ENCODE measurements around the gene LYPD3. TPM values are rescaled to one million over a fixed set of nuclear protein-coding genes. Genes with fewer than 3 reads are reported as not detected.

Gene LYPD3
- total and polyA plus RNA-seq, 2 donors (not counting 3 experiments of a cell fraction or from before 2014, with no cell fraction given), result 0.52 TPM; not detected in 1

GRCh38 chr19:43457809-43458208, 7.6 kb downstream of the LYPD3 start:
- no peak overlapping the region for H3K4me3 ChIP-seq (replicated peaks in 1 of 3; ENCODE audit: insufficient read depth in 1 of 3, low read depth in 1 of 3, low read length in 3 of 3)
- FAIRE-seq, result no peak
- H2AFZ ChIP-seq (ENCODE audit: low read depth, low read length), result no peak overlapping the region
- POLR2A ChIA-PET, result no interaction called here
- H3K79me2 ChIP-seq (ENCODE audit: control insufficient read depth, insufficient read depth, low read length), result no peaks in the 10 kb centered on the region
- TF ChIP-seq GATA2 (IDR thresholded peaks at IDR 0.05; ENCODE audit: insufficient read depth, insufficient read length, low read depth, low read length) (no peak), FOS (IDR thresholded peaks at IDR 0.05; ENCODE audit: borderline replicate concordance, insufficient read depth, low read length) (no peak), POLR2A (IDR thresholded peaks at IDR 0.05; ENCODE audit: low read depth, low read length) (no peak), CTCF (IDR thresholded peaks at IDR 0.05; ENCODE audit: extremely low read depth in 1 of 2, insufficient read depth in 1 of 2, low read depth in 1 of 2, low read length in 2 of 2) (no peak), EZH2 (IDR thresholded peaks at IDR 0.05; ENCODE audit: borderline replicate concordance, low read depth, low read length, severe bottlenecking) (no peak), MYC (IDR thresholded peaks at IDR 0.05; ENCODE audit: low read depth, low read length) (no peak), POLR2AphosphoS5 (IDR thresholded peaks at IDR 0.05; ENCODE audit: insufficient read depth, low read depth, low read length) (no peak)
- TF ChIP-seq, protein P1, sequence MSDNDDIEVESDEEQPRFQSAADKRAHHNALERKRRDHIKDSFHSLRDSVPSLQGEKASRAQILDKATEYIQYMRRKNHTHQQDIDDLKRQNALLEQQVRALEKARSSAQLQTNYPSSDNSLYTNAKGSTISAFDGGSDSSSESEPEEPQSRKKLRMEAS (IDR thresholded peaks at IDR 0.05; ENCODE audit: insufficient read depth, insufficient read length), result no peak
- H3K9me3 ChIP-seq (replicated peaks; ENCODE audit: control insufficient read depth, insufficient read depth, low read length), result no peaks in the 10 kb centered on the region
- H3K4me1 ChIP-seq (ENCODE audit: control insufficient read depth, extremely low read depth, insufficient read depth, low read length), result no peaks in the 10 kb centered on the region
- BruUV-seq (replicated peaks), result no TSS peak
- H3K36me3 ChIP-seq (ENCODE audit: control insufficient read depth in 2 of 2, extremely low read depth in 1 of 2, insufficient read depth in 2 of 2, low read length in 2 of 2), result no peaks in the 10 kb centered on the region
- H4K20me1 ChIP-seq (replicated peaks; ENCODE audit: control insufficient read depth, extremely low read depth, insufficient read depth, low read length), result no peaks in the 10 kb centered on the region
- H3K27ac ChIP-seq (ENCODE audit: insufficient read depth, low read depth, low read length), result no peak overlapping the region
- H3K9me1 ChIP-seq (replicated peaks; ENCODE audit: control insufficient read depth, extremely low read depth, insufficient read depth, low read length), result no peaks in the 10 kb centered on the region
- dilution Hi-C loops (cut with MboI; ENCODE audit: extremely low pct_ligation_motif_present, low sequenced_read_pairs), result no loop called here
- CTCF ChIA-PET, result interaction anchor here (1.4 to 3.2 kb wide), 3 partner anchors 11 to 62 kb away, joined by 3 to 21 read pairs (median 18); no protein-coding TSS in a partner anchor
- intact Hi-C loops (cut with micrococcal nuclease), result no loop called here
- DNase-seq (ENCODE audit: low read depth, low spot score), result no peak
- H3K4me2 ChIP-seq (ENCODE audit: insufficient read depth, low read length), result no peak overlapping the region
- H3K27me3 ChIP-seq (ENCODE audit: control insufficient read depth in 2 of 2, insufficient read depth in 2 of 2, low read length in 2 of 2), result no peaks in the 10 kb centered on the region
- H3K9ac ChIP-seq (replicated peaks; ENCODE audit: extremely low read depth, insufficient read depth, low read length), result no peak overlapping the region

All from endothelial cell of umbilical vein (primary cell).